HG03135 (cell line): ENCODE data around the gene SHISA2.

Experiments
- ATAC-seq: cut with Tn5 transposase; IDR thresholded peaks from one replicate; pipeline ENCODE4 v1.9.1; 2021; ENCODE audit warnings: mild to moderate bottlenecking, moderate library complexity; ENCODE audit not compliant: unreplicated experiment

The SHISA2 gene

GRCh38 chr13:26050568-26051230 lies 1.1 kb downstream of the SHISA2 start:
- ATAC-seq = no peak

DNA sequence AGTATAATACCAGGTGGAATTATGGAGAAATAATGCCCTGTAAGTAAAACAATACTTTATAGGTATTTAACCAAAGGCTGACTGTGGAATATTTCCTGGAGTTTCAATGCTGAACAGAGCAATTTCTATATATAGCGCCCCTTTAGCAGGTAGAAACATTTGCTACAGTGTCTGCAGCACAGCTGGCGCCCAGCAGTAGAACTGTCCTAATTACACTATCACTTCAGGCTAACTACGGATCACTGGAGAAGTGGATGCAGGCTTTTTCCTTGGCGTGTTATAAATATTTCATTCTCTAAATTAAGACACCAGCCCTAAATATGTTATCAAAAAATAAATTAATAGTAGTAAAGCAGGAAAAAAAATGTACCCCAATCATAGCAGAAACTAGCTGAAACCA lies 3.1 kb downstream of the SHISA2 start:
- ATAC-seq = no peak

DNA sequence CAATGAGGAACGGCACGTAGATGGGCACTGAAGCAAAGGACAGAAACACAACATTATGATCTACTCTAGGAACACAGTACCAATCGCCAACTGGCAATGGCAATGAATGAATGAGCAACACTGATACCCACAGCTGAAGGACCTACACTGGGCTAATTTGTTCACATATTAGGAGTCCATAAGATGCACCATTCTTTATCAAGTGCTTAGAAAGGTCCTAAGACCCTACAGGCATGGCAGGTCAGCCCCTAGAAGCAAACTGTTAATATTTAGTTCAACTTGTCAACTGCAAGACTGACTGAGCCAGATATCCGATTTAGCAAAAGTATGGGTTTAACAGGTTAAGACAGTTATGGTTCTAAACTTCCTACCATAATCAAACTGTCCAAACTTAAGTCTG lies 4.8 kb downstream of the SHISA2 start:
- ATAC-seq = no peak

DNA sequence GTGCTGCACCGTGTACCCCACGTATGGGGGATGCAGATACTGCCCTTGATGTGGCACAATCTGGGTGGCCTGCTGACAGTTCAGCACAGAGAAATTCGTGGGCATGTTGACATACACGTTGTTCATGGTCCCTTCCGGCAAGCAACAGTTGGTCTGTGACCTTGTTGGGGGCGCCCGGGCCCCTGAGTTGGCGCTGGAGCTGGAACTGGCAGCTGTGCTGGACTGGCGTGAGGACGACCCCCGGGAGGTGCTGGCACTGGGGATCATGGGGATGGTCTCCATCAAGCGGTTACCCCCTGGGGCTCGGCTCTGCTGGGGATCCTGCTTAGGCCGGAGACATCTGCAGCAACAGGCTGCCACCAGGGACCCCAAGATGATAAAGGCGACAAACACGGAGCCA lies 5.2 kb downstream of the SHISA2 start:
- ATAC-seq = no peak

DNA sequence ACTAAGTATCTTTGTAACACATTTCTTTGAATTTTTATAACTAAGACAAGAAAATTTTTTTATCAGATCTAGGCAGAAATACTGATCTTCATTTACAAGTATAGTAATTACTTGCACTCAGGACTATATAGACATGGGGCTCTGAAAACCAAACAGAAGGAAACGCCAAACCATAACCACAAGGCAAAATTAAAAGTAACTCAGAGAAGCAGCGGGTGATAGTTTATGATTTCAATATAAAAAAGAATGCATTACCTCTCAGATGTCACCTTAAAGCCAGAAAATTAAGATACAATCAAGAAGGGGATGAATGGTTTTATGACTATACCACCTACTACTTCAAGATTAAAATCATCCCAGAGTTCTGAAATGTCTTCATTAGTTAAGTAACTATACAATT lies 6.7 kb downstream of the SHISA2 start:
- no peak for ATAC-seq

DNA sequence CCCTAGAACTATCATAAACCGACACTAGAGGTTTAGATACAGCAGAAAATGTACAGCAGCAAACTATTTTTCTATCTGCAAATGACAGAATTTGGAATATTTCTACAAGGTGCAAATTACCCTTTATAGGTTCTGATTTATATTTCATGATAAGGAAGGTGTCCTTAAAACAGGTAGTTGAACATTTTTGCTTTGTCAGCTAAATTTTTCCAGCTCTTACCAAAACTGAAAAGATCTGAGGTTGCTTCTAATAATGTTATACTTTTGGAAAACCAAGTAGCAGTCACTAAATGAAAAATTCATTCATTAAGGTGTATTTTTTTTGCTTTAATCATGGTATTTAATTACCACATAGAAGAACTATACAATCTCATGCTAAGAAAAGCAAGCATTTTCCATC lies 9.0 kb downstream of the SHISA2 start:
- ATAC-seq = no peak

GRCh38 chr13:26041444-26041843 lies 10.4 kb downstream of the SHISA2 start:
- no peak for ATAC-seq

- ATAC-seq = no peak
These were observed 12.8 kb downstream of the SHISA2 start for GRCh38 chr13:26038931-26039475.

DNA sequence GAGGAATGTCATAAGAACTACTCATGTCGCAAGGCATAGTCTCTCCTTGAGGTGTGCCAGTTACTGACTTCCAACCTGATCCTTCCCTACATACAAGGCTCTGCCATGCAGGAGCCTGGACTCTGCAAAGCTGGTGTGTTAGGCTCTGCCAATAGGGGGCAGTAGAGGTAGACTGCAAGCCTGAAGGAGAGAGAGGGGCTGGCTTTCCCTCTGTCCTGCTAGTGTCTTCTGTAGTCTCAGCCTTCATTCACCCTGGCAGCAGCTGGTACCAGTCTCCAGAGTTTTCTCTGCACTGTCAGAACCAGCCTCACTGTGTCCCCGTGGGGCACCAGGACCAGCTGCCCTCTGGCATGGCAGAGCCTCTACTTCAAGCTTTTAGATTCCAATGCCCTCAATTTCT lies 14.5 kb downstream of the SHISA2 start:
- no peak for ATAC-seq

DNA sequence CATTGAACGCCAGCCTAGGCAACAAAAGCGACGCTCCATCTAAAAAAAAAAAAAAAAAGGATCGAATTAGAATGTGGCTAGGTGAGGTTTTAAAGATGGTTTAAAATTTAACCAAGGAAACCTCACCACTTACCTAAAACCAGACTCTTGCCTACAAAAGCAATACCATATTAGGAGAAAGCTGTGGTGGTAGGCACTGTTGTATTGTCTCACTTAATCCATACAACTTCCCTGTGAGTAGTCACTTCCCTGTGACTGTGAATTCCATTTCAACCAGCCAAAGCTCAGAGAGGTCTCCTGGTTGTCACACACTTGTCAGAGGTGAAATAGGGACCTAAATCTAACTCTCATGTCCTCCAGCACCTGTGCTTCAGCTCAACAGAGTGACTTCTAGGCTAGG lies 15.4 kb downstream of the SHISA2 start:
- ATAC-seq = no peak

- ATAC-seq = no peak
These were observed 17.8 kb downstream of the SHISA2 start for GRCh38 chr13:26034018-26034417.

GRCh38 chr13:26030331-26030730 lies 21.5 kb downstream of the SHISA2 start:
- no peak for ATAC-seq

GRCh38 chr13:26029581-26030136 lies 22.2 kb downstream of the SHISA2 start:
- no peak for ATAC-seq

GRCh38 chr13:26026211-26026610 lies 25.6 kb downstream of the SHISA2 start:
- ATAC-seq = no peak

DNA sequence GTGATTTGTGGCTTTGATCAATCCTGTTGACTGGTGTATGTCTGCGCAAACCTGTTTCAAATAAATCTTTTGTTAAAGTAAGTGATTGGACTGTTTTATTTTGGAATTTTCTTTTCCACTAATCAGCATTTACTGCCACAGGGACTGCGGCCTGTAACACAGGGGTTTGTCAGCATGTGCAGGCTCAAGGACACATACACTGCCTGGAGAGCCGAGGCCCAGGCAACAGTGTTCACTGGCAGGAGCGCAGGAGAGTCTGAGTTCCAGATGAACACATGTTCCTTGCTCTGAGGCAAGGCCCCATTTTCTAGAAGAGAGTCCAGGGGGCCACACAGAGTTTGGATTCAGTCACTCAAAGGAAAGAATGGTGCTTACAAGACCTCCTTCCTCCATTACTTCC lies 26.0 kb downstream of the SHISA2 start:
- no peak for ATAC-seq

DNA sequence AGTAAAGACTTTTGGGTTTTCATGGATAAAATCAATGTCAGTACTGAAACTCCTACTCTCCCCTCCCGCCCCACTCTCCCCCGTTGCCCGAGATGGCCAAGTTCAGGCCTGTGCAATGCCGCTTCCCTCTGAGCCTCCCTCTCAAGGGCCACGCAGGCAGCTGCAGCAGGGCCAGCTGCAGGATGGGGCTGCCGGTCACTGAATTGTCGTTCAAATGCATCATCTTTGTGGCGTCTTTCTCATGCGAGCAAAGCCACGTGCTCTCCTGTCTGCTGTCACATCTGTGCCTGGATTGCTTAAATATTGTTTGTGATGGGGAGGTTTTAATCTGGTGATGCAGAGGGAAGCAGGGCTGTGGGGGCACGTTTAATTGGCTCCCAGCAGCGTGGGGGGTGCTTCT lies 26.6 kb downstream of the SHISA2 start:
- no peak for ATAC-seq

DNA sequence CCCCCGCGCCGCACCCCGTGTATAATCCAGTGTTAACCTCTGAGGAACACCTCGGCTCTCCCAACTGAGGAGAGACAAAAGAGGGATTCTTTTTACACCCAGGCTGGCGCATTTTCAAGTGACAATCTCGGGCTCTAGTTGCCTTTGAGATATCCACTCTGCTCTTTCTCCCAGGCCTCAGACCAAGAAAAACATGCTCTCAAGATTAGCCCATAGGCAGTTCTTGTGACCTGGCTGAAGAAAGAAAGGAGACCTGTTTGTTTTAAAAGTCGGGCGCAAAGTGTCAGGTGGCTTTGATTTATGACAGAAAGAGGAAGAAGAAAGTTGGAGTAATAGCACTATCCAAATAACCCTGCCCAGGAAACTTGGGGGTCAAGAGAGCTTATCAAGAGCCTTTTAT lies 27.3 kb downstream of the SHISA2 start:
- no peak for ATAC-seq

- no peak for ATAC-seq
These were observed 29.1 kb downstream of the SHISA2 start for GRCh38 chr13:26022538-26023292.

GRCh38 chr13:26021956-26022355 lies 29.9 kb downstream of the SHISA2 start:
- no peak for ATAC-seq

DNA sequence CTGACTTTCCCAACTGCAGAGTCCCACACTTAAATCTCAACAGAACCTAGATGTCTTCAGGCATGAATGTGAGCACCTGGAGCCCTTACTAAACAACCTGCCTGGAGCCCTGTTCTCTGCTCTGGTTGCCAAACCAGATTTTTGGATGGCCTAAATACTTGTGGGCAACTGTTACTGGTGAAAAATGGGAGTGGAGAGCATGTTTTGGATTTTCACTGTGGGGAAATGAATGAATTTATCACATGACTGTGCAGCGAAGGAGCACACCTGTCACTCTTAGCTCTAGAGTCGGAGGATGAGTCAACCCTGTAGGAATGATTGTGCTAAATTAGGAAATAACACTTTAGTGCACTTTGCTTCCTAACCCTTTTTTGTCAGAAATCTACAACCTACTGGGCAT lies 30.3 kb downstream of the SHISA2 start:
- ATAC-seq = no peak

- ATAC-seq = no peak
These were observed 30.9 kb downstream of the SHISA2 start for GRCh38 chr13:26020891-26021290.
